Muscle of arm (tissue), 12 donors: ENCODE results near the gene ERC2. TPM values are rescaled to one million over a fixed set of nuclear protein-coding genes. Genes with fewer than 3 reads are reported as not detected.
A peak's percentile ranks its signal among the peaks of the same experiment; 100 is the strongest.
"Not testable (repeated sequence)": the region's sequence is repeated elsewhere in the genome, so short reads cannot be mapped to it uniquely, and the experiment has no call there.

Experiments used
- DNase-seq: peaks from one replicate; pipeline ENCODE4 v3.0.0-alpha.2; 2013
- polyA plus RNA-seq, 12 donors: library from polyadenylated mRNA; unstranded; fragments of 120-200 nt; gene quantifications; one replicate each; pipeline ENCODE4 v1.2.1, GENCODE V29; 2013; ENCODE audit not compliant: insufficient read length in 12 of 12

The ERC2 gene
- polyA plus RNA-seq, 12 donors = 0.87 to 3.0 (median 1.8) TPM; not detected in 2

GRCh38 chr3:55525436-55525835 is 942.8 kb downstream of the ERC2 start:
- no peak for DNase-seq

GRCh38 chr3:55524565-55525244 is 943.6 kb downstream of the ERC2 start:
- peak; percentile 61 for DNase-seq

- DNase-seq = no peak
Observed at GRCh38 chr3:55523471-55523870, 944.8 kb downstream of the ERC2 start.

GRCh38 chr3:55521738-55522421 is 946.4 kb downstream of the ERC2 start:
- no peak for DNase-seq

GRCh38 chr3:55521064-55521737 is 947.1 kb downstream of the ERC2 start:
- no peak for DNase-seq

GRCh38 chr3:55519019-55519418 is 949.2 kb downstream of the ERC2 start:
- DNase-seq = no peak

GRCh38 chr3:55518451-55518850 is 949.8 kb downstream of the ERC2 start:
- no peak for DNase-seq

GRCh38 chr3:55516392-55517030 is 951.8 kb downstream of the ERC2 start:
- DNase-seq = no peak

GRCh38 chr3:55515550-55516246 is 952.6 kb downstream of the ERC2 start:
- no peak for DNase-seq

GRCh38 chr3:55514962-55515361 is 953.3 kb downstream of the ERC2 start:
- DNase-seq = no peak

GRCh38 chr3:55512571-55513343 is 955.5 kb downstream of the ERC2 start:
- no peak for DNase-seq

- DNase-seq = peak; percentile 49
Observed at GRCh38 chr3:55511895-55512570, 956.2 kb downstream of the ERC2 start.

- DNase-seq = no peak
Observed at GRCh38 chr3:55508335-55508734, 959.9 kb downstream of the ERC2 start.

- DNase-seq = no peak
Observed at GRCh38 chr3:55507808-55508207, 960.5 kb downstream of the ERC2 start.

GRCh38 chr3:55505776-55506175 is 962.5 kb downstream of the ERC2 start:
- no peak for DNase-seq

GRCh38 chr3:55505102-55505501 is 963.2 kb downstream of the ERC2 start:
- DNase-seq = not testable (repeated sequence)

GRCh38 chr3:55501905-55502304 is 966.4 kb downstream of the ERC2 start:
- no peak for DNase-seq

GRCh38 chr3:55500555-55501330 is 967.5 kb downstream of the ERC2 start:
- no peak for DNase-seq

GRCh38 chr3:55498520-55498919 is 969.7 kb downstream of the ERC2 start:
- no peak for DNase-seq

GRCh38 chr3:55497250-55497649 is 971.0 kb downstream of the ERC2 start:
- no peak for DNase-seq
